Neuronal stem cell (in vitro differentiated cells): ENCODE measurements around the gene TIGD1.
"Not testable (repeated sequence)": the region's sequence is repeated elsewhere in the genome, so short reads cannot be mapped to it uniquely, and the experiment has no call there.

Experiments used
- DNase-seq: peaks from one replicate; pipeline ENCODE4 v3.0.0-alpha.2; 2013; ENCODE audit warnings: low spot score
- H2AFZ ChIP-seq: one replicate; pipeline ENCODE4 v1.6.1; 2013; ENCODE audit warnings: mild to moderate bottlenecking, low read length, inconsistent platforms
- H2AK5ac ChIP-seq: 2 replicates; pipeline ENCODE4 v1.6.1; 2013; ENCODE audit warnings: low read depth, mild to moderate bottlenecking, inconsistent platforms, low read length, moderate library complexity, mixed read lengths
- H2BK120ac ChIP-seq: 2 replicates; pipeline ENCODE4 v1.6.1; 2013; ENCODE audit warnings: low read depth, mild to moderate bottlenecking, inconsistent platforms, low read length, moderate library complexity, mixed read lengths
- H2BK12ac ChIP-seq: one replicate; pipeline ENCODE4 v1.6.1; 2013; ENCODE audit warnings: low read length, inconsistent platforms
- H2BK15ac ChIP-seq: 2 replicates; pipeline ENCODE4 v1.6.1; 2013; ENCODE audit warnings: mild to moderate bottlenecking, low read length, inconsistent platforms, mixed read lengths
- H2BK5ac ChIP-seq: one replicate; pipeline ENCODE4 v1.6.1; 2013; ENCODE audit warnings: inconsistent platforms, mild to moderate bottlenecking, low read length, moderate library complexity
- H3K14ac ChIP-seq: one replicate; pipeline ENCODE4 v1.6.1; 2013; ENCODE audit warnings: low read length, inconsistent platforms
- H3K18ac ChIP-seq: 2 replicates; pipeline ENCODE4 v1.6.1; 2013; ENCODE audit warnings: low read length, inconsistent platforms
- H3K23ac ChIP-seq: 2 replicates; pipeline ENCODE4 v1.6.1; 2013; ENCODE audit warnings: low read depth, mild to moderate bottlenecking, mixed read lengths, low read length, inconsistent platforms; ENCODE audit not compliant: poor library complexity
- H3K27ac ChIP-seq: replicated peaks from 3 replicates; pipeline ENCODE4 v1.5.1; 2013; ENCODE audit warnings: low read length, inconsistent platforms
- H3K27me3 ChIP-seq, 3 experiments: 2 replicates each; pipeline ENCODE4 v1.6.1; 2013; ENCODE audit warnings: low read length in 3 of 3, mild to moderate bottlenecking in 2 of 3, inconsistent platforms in 1 of 3, low read depth in 1 of 3, mixed read lengths in 1 of 3, moderate library complexity in 1 of 3; ENCODE audit not compliant: control insufficient read depth in 3 of 3, insufficient read depth in 3 of 3
- H3K36me3 ChIP-seq, 2 donors: replicated peaks in 1 of 2; 2 replicates each; pipeline ENCODE4 v1.6.1; 2013; ENCODE audit warnings: low read length in 2 of 2; ENCODE audit not compliant: control insufficient read depth in 2 of 2, insufficient read depth in 2 of 2
- H3K4ac ChIP-seq: 2 replicates; pipeline ENCODE4 v1.6.1; 2013; ENCODE audit warnings: inconsistent platforms, mild to moderate bottlenecking, low read length, moderate library complexity
- H3K4me1 ChIP-seq, 2 donors: 1 replicate in 1 of 2; 2 replicates in 1 of 2; pipeline ENCODE4 v1.6.1; 2013; ENCODE audit warnings: low read length in 2 of 2, low read depth in 1 of 2; ENCODE audit not compliant: control insufficient read depth in 2 of 2, insufficient read depth in 1 of 2
- H3K4me2 ChIP-seq: one replicate; pipeline ENCODE4 v1.6.1; 2013; ENCODE audit warnings: mild to moderate bottlenecking, low read length, inconsistent platforms; ENCODE audit not compliant: insufficient read depth, poor library complexity, severe bottlenecking
- H3K4me3 ChIP-seq, 2 donors: 2 replicates each; pipeline ENCODE4 v1.5.1; 2013; ENCODE audit warnings: low read length in 2 of 2, mild to moderate bottlenecking in 2 of 2, inconsistent platforms in 1 of 2, moderate library complexity in 1 of 2
- H3K79me1 ChIP-seq: one replicate; pipeline ENCODE4 v1.6.1; 2013; ENCODE audit warnings: low read depth, mild to moderate bottlenecking, inconsistent platforms, low read length, moderate library complexity
- H3K9ac ChIP-seq: one replicate; pipeline ENCODE4 v1.6.1; 2013; ENCODE audit warnings: mild to moderate bottlenecking, low read depth, low read length, inconsistent platforms; ENCODE audit not compliant: poor library complexity
- H3K9me3 ChIP-seq, 2 donors: replicated peaks in 1 of 2; 2 replicates each; pipeline versions ENCODE3 to v1.6.1; 2013; ENCODE audit warnings: low read length in 2 of 2, mild to moderate bottlenecking in 2 of 2, inconsistent platforms in 1 of 2, low read depth in 1 of 2, mixed read lengths in 1 of 2, moderate library complexity in 1 of 2; ENCODE audit not compliant: control insufficient read depth in 2 of 2, insufficient read depth in 1 of 2
- H4K8ac ChIP-seq: one replicate; pipeline ENCODE4 v1.6.1; 2013; ENCODE audit warnings: low read depth, mild to moderate bottlenecking, inconsistent platforms, low read length, moderate library complexity
- H4K91ac ChIP-seq: one replicate; pipeline ENCODE4 v1.6.1; 2013; ENCODE audit warnings: low read length, low read depth, mild to moderate bottlenecking, inconsistent platforms; ENCODE audit not compliant: poor library complexity
- WGBS, 2 donors: extraction: QIAGEN DNeasy Blood & Tissue Kit; methylation state at CpG; one replicate each; pipeline ENCODE4 v1.1.7; 2013; ENCODE audit warnings: missing lambda C conversion rate in 2 of 2, mixed read lengths in 1 of 2; ENCODE audit not compliant: insufficient read length in 2 of 2, insufficient replicate concordance in 1 of 2; ENCODE audit errors: extremely low coverage in 2 of 2; 5-methylcytosine and 5-hydroxymethylcytosine counted together

The TIGD1 gene

GRCh38 chr2:232570481-232570880 lies 20.1 kb upstream of the TIGD1 start:
- not testable (repeated sequence) for H2BK15ac ChIP-seq, H2AFZ ChIP-seq, H2BK5ac ChIP-seq, H3K9me3 ChIP-seq, H3K23ac ChIP-seq, H3K14ac ChIP-seq, H2BK120ac ChIP-seq, H3K27me3 ChIP-seq, H2AK5ac ChIP-seq, H2BK12ac ChIP-seq, H3K9ac ChIP-seq, H3K27ac ChIP-seq, H3K79me1 ChIP-seq, H3K4ac ChIP-seq, H3K18ac ChIP-seq, H3K4me3 ChIP-seq, H3K4me2 ChIP-seq, DNase-seq, H4K91ac ChIP-seq, H4K8ac ChIP-seq
- H3K4me1 ChIP-seq = peaks cover 4 to 10% of the 10 kb centered on the region in 2 donors
- WGBS, 2 donors = no CpG with 5 or more reads among the region's 6 CpGs
- peaks cover 34 to 98% of the 10 kb centered on the region in 2 donors for H3K36me3 ChIP-seq

DNA sequence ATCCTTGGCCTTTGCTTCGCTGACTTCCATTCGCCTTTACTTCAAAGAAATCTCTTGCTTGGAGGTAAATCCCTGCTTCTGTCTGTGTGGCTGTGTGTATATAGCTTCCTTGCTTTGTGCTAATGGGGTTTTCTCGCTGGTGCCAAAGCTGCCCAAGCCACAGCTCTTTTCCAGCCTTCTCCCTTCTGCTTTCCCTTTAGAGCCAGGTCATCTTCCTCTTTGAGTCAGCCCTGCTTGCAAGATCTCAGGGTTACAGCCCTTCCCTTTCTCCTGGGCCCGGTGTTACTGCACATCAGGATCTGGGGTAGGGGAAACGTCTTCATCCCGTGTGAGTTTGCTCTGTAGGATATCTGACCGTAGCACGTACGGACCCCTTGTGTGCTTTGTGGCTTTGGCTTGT lies 19.2 kb upstream of the TIGD1 start:
- H3K14ac ChIP-seq = no peak overlapping the region
- no peaks in the 10 kb centered on the region for H3K27me3 ChIP-seq
- H3K4me2 ChIP-seq = no peak overlapping the region
- H2BK120ac ChIP-seq = no peak overlapping the region
- H3K36me3 ChIP-seq = peaks cover 32 to 97% of the 10 kb centered on the region in 2 donors
- no peak overlapping the region for H2BK5ac ChIP-seq
- H3K9ac ChIP-seq = no peak overlapping the region
- no peaks in the 10 kb centered on the region for H3K79me1 ChIP-seq
- H3K18ac ChIP-seq = no peak overlapping the region
- peak overlapping the region; percentile 26 for H3K4ac ChIP-seq
- no peak overlapping the region for H2BK12ac ChIP-seq
- no peak overlapping the region for H2AFZ ChIP-seq
- no peak overlapping the region for H3K23ac ChIP-seq
- H3K9me3 ChIP-seq = no peaks in the 10 kb centered on the region
- no CpG with 5 or more reads among the region's 9 CpGs for WGBS, 2 donors
- H4K91ac ChIP-seq = no peak overlapping the region
- no peak overlapping the region for H2BK15ac ChIP-seq
- no peak for DNase-seq
- no peak overlapping the region for H2AK5ac ChIP-seq
- H4K8ac ChIP-seq = no peak overlapping the region
- H3K4me1 ChIP-seq = peaks cover 4 to 10% of the 10 kb centered on the region in 2 donors
- H3K4me3 ChIP-seq = no peak overlapping the region
- H3K27ac ChIP-seq = no peak overlapping the region

DNA sequence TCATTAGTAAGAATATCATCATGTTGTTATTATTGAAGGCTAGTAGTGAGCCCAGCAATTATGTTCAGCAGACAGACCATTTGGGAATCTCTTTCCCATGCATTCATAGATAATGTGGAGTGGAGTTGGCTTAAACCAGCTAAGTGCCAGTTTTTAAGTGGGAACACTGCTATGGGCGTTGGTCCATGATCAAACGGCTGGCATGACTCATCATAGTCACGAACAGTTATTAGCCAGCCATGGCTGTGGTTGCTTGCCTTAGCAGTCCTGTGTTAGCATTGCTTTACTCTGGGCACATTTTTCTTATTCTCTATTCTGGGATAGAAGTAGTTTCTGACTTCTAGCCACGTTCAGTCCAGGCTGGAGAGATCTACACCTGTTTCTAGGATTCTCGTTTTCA lies 17.8 kb upstream of the TIGD1 start:
- peaks cover 34 to 94% of the 10 kb centered on the region in 2 donors for H3K36me3 ChIP-seq

GRCh38 chr2:232567721-232568120 lies 17.4 kb upstream of the TIGD1 start:
- Histone ChIP-seq H2BK120ac (no peak overlapping the region), H3K4me1 (peaks cover 0 to 3% of the 10 kb centered on the region in 2 donors), H2AK5ac (no peak overlapping the region), H3K27ac (no peak overlapping the region), H3K9ac (no peak overlapping the region), H2BK5ac (no peak overlapping the region), H4K8ac (no peak overlapping the region), H3K4me2 (no peak overlapping the region), H3K36me3 (peaks cover 32 to 94% of the 10 kb centered on the region in 2 donors), H2BK15ac (no peak overlapping the region), H3K79me1 (no peaks in the 10 kb centered on the region), H3K18ac (no peak overlapping the region), H2BK12ac (no peak overlapping the region), H3K4me3 (no peak overlapping the region), H3K9me3 (no peaks in the 10 kb centered on the region), H3K27me3 (no peaks in the 10 kb centered on the region), H2AFZ (no peak overlapping the region), H3K14ac (no peak overlapping the region), H3K4ac (no peak overlapping the region), H3K23ac (no peak overlapping the region), H4K91ac (no peak overlapping the region)
- no peak for DNase-seq

More for the DNA sequence above, 17.8 kb upstream of the TIGD1 start:
- Histone ChIP-seq H2BK120ac (no peak overlapping the region), H4K8ac (no peak overlapping the region), H3K4me3 (no peak overlapping the region), H4K91ac (no peak overlapping the region), H3K27me3 (no peaks in the 10 kb centered on the region), H2BK12ac (no peak overlapping the region), H3K4me2 (no peak overlapping the region), H2AK5ac (no peak overlapping the region), H2BK15ac (no peak overlapping the region), H3K18ac (no peak overlapping the region), H3K4me1 (peaks cover 0 to 3% of the 10 kb centered on the region in 2 donors), H3K23ac (no peak overlapping the region), H2BK5ac (no peak overlapping the region), H3K9ac (no peak overlapping the region), H3K27ac (no peak overlapping the region), H3K79me1 (no peaks in the 10 kb centered on the region), H3K4ac (no peak overlapping the region), H3K9me3 (no peaks in the 10 kb centered on the region), H2AFZ (no peak overlapping the region), H3K14ac (no peak overlapping the region)
- no peak for DNase-seq
- no CpG with 5 or more reads among the region's 5 CpGs for WGBS, 2 donors
